Mesenchymal stem cell (in vitro differentiated cells and primary cell): ENCODE measurements around the gene PTPRD.

Source experiments
- DNase-seq: peaks from one replicate; pipeline ENCODE4 v3.0.0-alpha.2; 2013
- H2AFZ ChIP-seq: one replicate; pipeline ENCODE4 v1.6.1; 2013; ENCODE audit warnings: low read depth, mild to moderate bottlenecking, control low read depth, inconsistent platforms, low read length, moderate library complexity
- H2AK5ac ChIP-seq: 2 replicates; pipeline ENCODE4 v1.6.1; 2013; ENCODE audit warnings: low read length, moderate library complexity, mild to moderate bottlenecking, inconsistent platforms; ENCODE audit not compliant: severe bottlenecking
- H2BK120ac ChIP-seq: one replicate; pipeline ENCODE4 v1.6.1; 2013; ENCODE audit warnings: low read depth, mild to moderate bottlenecking, inconsistent platforms, low read length, moderate library complexity
- H2BK12ac ChIP-seq, 2 experiments: one replicate each; pipeline ENCODE4 v1.6.1; 2013; ENCODE audit warnings: inconsistent platforms in 2 of 2, low read length in 2 of 2, mild to moderate bottlenecking in 2 of 2, moderate library complexity in 2 of 2, control low read depth in 1 of 2
- H2BK15ac ChIP-seq: one replicate; pipeline ENCODE4 v1.6.1; 2013; ENCODE audit warnings: mild to moderate bottlenecking, low read depth, inconsistent platforms; ENCODE audit not compliant: poor library complexity, severe bottlenecking
- H2BK5ac ChIP-seq: 2 replicates; pipeline ENCODE4 v1.6.1; 2013; ENCODE audit warnings: low read depth, mild to moderate bottlenecking, low read length, control low read depth, inconsistent platforms; ENCODE audit not compliant: poor library complexity, severe bottlenecking
- H3K14ac ChIP-seq, 2 experiments: one replicate each; pipeline ENCODE4 v1.6.1; 2013; ENCODE audit warnings: inconsistent platforms in 2 of 2, low read length in 2 of 2, control low read depth in 1 of 2, mild to moderate bottlenecking in 1 of 2, moderate library complexity in 1 of 2
- H3K18ac ChIP-seq, 2 experiments: one replicate each; pipeline ENCODE4 v1.6.1; 2013; ENCODE audit warnings: inconsistent platforms in 2 of 2, low read length in 2 of 2, control low read depth in 1 of 2, low read depth in 1 of 2, mild to moderate bottlenecking in 1 of 2
- H3K23ac ChIP-seq, 2 experiments: one replicate each; pipeline ENCODE4 v1.6.1; 2013; ENCODE audit warnings: inconsistent platforms in 2 of 2, low read length in 2 of 2, mild to moderate bottlenecking in 2 of 2, moderate library complexity in 2 of 2, control low read depth in 1 of 2
- H3K27ac ChIP-seq: 2 replicates; pipeline ENCODE4 v1.5.1; 2013; ENCODE audit warnings: mild to moderate bottlenecking, moderate library complexity, low read length, control low read depth, inconsistent platforms; ENCODE audit not compliant: poor library complexity, severe bottlenecking
- H3K27me3 ChIP-seq, 2 experiments: 2 replicates each; pipeline versions ENCODE4 v1.6.1 to v1.7.0; 2013; ENCODE audit warnings: low read length in 2 of 2, mild to moderate bottlenecking in 2 of 2, moderate library complexity in 2 of 2, control low read depth in 1 of 2, inconsistent platforms in 1 of 2; ENCODE audit not compliant: control insufficient read depth in 1 of 2, insufficient read depth in 1 of 2
- H3K36me3 ChIP-seq, 2 experiments: 2 replicates each; pipeline versions ENCODE4 v1.6.1 to v1.7.0; 2013; ENCODE audit warnings: low read length in 2 of 2, control low read depth in 1 of 2, inconsistent platforms in 1 of 2, low read depth in 1 of 2, mild to moderate bottlenecking in 1 of 2; ENCODE audit not compliant: insufficient read depth in 2 of 2, control insufficient read depth in 1 of 2
- H3K4ac ChIP-seq, 2 experiments: one replicate each; pipeline ENCODE4 v1.6.1; 2013; ENCODE audit warnings: inconsistent platforms in 2 of 2, low read length in 2 of 2, mild to moderate bottlenecking in 2 of 2, moderate library complexity in 2 of 2, control low read depth in 1 of 2, low read depth in 1 of 2
- H3K4me1 ChIP-seq: 2 replicates; pipeline ENCODE4 v1.6.1; 2013; ENCODE audit warnings: low read depth, low read length, control low read depth; ENCODE audit not compliant: control insufficient read depth, insufficient read depth
- H3K4me2 ChIP-seq: 2 replicates; pipeline ENCODE4 v1.6.1; 2013; ENCODE audit warnings: low read length, mild to moderate bottlenecking, inconsistent platforms; ENCODE audit not compliant: poor library complexity, severe bottlenecking
- H3K4me3 ChIP-seq, 2 experiments: 2 replicates each; pipeline versions ENCODE4 v1.5.1 to v1.7.0; 2013; ENCODE audit warnings: low read length in 2 of 2, mild to moderate bottlenecking in 2 of 2, control low read depth in 1 of 2, low read depth in 1 of 2; ENCODE audit not compliant: insufficient read depth in 1 of 2
- H3K79me1 ChIP-seq: replicated peaks from 2 replicates; pipeline ENCODE4 v1.6.1; 2013; ENCODE audit warnings: mild to moderate bottlenecking, control low read depth, low read length, inconsistent platforms; ENCODE audit not compliant: poor library complexity, severe bottlenecking
- H3K9ac ChIP-seq: 2 replicates; pipeline ENCODE4 v1.7.0; 2013; ENCODE audit warnings: mild to moderate bottlenecking, low read length, moderate library complexity
- H3K9me3 ChIP-seq: 2 replicates; pipeline ENCODE4 v1.7.0; 2013; ENCODE audit warnings: mild to moderate bottlenecking, low read length; ENCODE audit not compliant: control insufficient read depth
- H4K8ac ChIP-seq: one replicate; pipeline ENCODE4 v1.6.1; 2013; ENCODE audit warnings: inconsistent platforms, mild to moderate bottlenecking, low read length, moderate library complexity
- H4K91ac ChIP-seq: one replicate; pipeline ENCODE4 v1.6.1; 2013; ENCODE audit warnings: mild to moderate bottlenecking, low read length, inconsistent platforms
- WGBS: methylation state at CpG from one replicate; pipeline ENCODE4 v1.1.7; 2013; ENCODE audit warnings: mixed read lengths; 5-methylcytosine and 5-hydroxymethylcytosine counted together

PTPRD gene

GRCh38 chr9:8477450-8477849 is 2135.4 kb downstream of the PTPRD start:
- 100% methylated on average over 1 of the region's 3 CpGs for WGBS

GRCh38 chr9:8474937-8475336 is 2137.9 kb downstream of the PTPRD start:
- no peak overlapping the region for H3K4ac ChIP-seq
- H3K14ac ChIP-seq, result peak overlapping the region in 1 of 2 experiments; percentile 81
- no peak overlapping the region for H2BK120ac ChIP-seq
- H3K4me2 ChIP-seq, result no peak overlapping the region
- H3K18ac ChIP-seq, result no peak overlapping the region
- H3K4me1 ChIP-seq, result no peaks in the 10 kb centered on the region
- no peak overlapping the region for H2BK15ac ChIP-seq
- H2AK5ac ChIP-seq, result no peak overlapping the region
- no peak overlapping the region for H3K4me3 ChIP-seq
- H3K36me3 ChIP-seq, result no peaks in the 10 kb centered on the region
- no peak overlapping the region for H2BK5ac ChIP-seq
- no peak overlapping the region for H2AFZ ChIP-seq
- WGBS, result 98% methylated on average over 1 of the region's 1 CpG
- H4K91ac ChIP-seq, result no peak overlapping the region
- no peak for DNase-seq
- no peak overlapping the region for H3K9ac ChIP-seq
- H3K79me1 ChIP-seq, result no peaks in the 10 kb centered on the region
- no peaks in the 10 kb centered on the region for H3K9me3 ChIP-seq
- no peak overlapping the region for H4K8ac ChIP-seq
- H3K27ac ChIP-seq, result no peak overlapping the region
- no peak overlapping the region for H2BK12ac ChIP-seq
- no peaks in the 10 kb centered on the region for H3K27me3 ChIP-seq
- no peak overlapping the region for H3K23ac ChIP-seq

More at GRCh38 chr9:8477450-8477849, 2135.4 kb downstream of the PTPRD start:
- Histone ChIP-seq H2AFZ (no peak overlapping the region), H3K27me3 (no peaks in the 10 kb centered on the region), H3K4me1 (no peaks in the 10 kb centered on the region), H3K4ac (no peak overlapping the region), H3K18ac (no peak overlapping the region), H3K9ac (no peak overlapping the region), H3K27ac (no peak overlapping the region), H4K91ac (no peak overlapping the region), H2BK15ac (no peak overlapping the region), H3K4me2 (no peak overlapping the region), H3K9me3 (no peaks in the 10 kb centered on the region), H2BK12ac (no peak overlapping the region), H4K8ac (no peak overlapping the region), H2BK5ac (no peak overlapping the region), H2BK120ac (no peak overlapping the region), H2AK5ac (no peak overlapping the region), H3K14ac (no peak overlapping the region), H3K23ac (no peak overlapping the region), H3K79me1 (no peaks in the 10 kb centered on the region), H3K4me3 (no peak overlapping the region), H3K36me3 (no peaks in the 10 kb centered on the region)
- DNase-seq, result no peak

GRCh38 chr9:8473244-8474020 is 2139.4 kb downstream of the PTPRD start:
- no peak overlapping the region for H3K18ac ChIP-seq
- no peaks in the 10 kb centered on the region for H3K36me3 ChIP-seq
- no peak overlapping the region for H2AFZ ChIP-seq
- H2BK120ac ChIP-seq, result no peak overlapping the region
- H3K14ac ChIP-seq, result no peak overlapping the region
- WGBS, result 94% methylated on average over 10 of the region's 10 CpGs
- DNase-seq, result no peak
- H3K4ac ChIP-seq, result no peak overlapping the region
- no peak overlapping the region for H2BK12ac ChIP-seq
- no peak overlapping the region for H3K9ac ChIP-seq
- no peaks in the 10 kb centered on the region for H3K27me3 ChIP-seq
- H2BK5ac ChIP-seq, result no peak overlapping the region
- no peaks in the 10 kb centered on the region for H3K79me1 ChIP-seq
- no peaks in the 10 kb centered on the region for H3K4me1 ChIP-seq
- H4K8ac ChIP-seq, result no peak overlapping the region
- H3K9me3 ChIP-seq, result no peaks in the 10 kb centered on the region
- H4K91ac ChIP-seq, result no peak overlapping the region
- H3K4me3 ChIP-seq, result no peak overlapping the region
- no peak overlapping the region for H2BK15ac ChIP-seq
- H3K27ac ChIP-seq, result no peak overlapping the region
- no peak overlapping the region for H2AK5ac ChIP-seq
- H3K23ac ChIP-seq, result no peak overlapping the region
- H3K4me2 ChIP-seq, result no peak overlapping the region

GRCh38 chr9:8468045-8468637 is 2144.7 kb downstream of the PTPRD start:
- Histone ChIP-seq H3K9me3 (no peaks in the 10 kb centered on the region), H3K4me2 (no peak overlapping the region), H3K27me3 (no peaks in the 10 kb centered on the region), H3K4me1 (no peaks in the 10 kb centered on the region), H4K8ac (no peak overlapping the region), H4K91ac (no peak overlapping the region), H3K4me3 (no peak overlapping the region), H3K14ac (no peak overlapping the region), H3K36me3 (peaks cover 0 to 4% of the 10 kb centered on the region in 2 experiments), H3K27ac (no peak overlapping the region), H3K18ac (no peak overlapping the region), H3K4ac (no peak overlapping the region), H3K23ac (no peak overlapping the region), H3K9ac (no peak overlapping the region), H2BK5ac (no peak overlapping the region), H2BK12ac (no peak overlapping the region), H2AFZ (no peak overlapping the region), H2AK5ac (no peak overlapping the region), H3K79me1 (no peaks in the 10 kb centered on the region), H2BK120ac (no peak overlapping the region), H2BK15ac (no peak overlapping the region)
- DNase-seq, result no peak
- WGBS, result 83% methylated on average over 2 of the region's 3 CpGs
